Measurements from ENCODE around the gene TATDN2.
A peak's percentile ranks its signal among the peaks of the same experiment; 100 is the strongest.

Gene TATDN2, protein sequence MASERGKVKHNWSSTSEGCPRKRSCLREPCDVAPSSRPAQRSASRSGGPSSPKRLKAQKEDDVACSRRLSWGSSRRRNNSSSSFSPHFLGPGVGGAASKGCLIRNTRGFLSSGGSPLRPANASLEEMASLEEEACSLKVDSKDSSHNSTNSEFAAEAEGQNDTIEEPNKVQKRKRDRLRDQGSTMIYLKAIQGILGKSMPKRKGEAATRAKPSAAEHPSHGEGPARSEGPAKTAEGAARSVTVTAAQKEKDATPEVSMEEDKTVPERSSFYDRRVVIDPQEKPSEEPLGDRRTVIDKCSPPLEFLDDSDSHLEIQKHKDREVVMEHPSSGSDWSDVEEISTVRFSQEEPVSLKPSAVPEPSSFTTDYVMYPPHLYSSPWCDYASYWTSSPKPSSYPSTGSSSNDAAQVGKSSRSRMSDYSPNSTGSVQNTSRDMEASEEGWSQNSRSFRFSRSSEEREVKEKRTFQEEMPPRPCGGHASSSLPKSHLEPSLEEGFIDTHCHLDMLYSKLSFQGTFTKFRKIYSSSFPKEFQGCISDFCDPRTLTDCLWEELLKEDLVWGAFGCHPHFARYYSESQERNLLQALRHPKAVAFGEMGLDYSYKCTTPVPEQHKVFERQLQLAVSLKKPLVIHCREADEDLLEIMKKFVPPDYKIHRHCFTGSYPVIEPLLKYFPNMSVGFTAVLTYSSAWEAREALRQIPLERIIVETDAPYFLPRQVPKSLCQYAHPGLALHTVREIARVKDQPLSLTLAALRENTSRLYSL

DNA sequence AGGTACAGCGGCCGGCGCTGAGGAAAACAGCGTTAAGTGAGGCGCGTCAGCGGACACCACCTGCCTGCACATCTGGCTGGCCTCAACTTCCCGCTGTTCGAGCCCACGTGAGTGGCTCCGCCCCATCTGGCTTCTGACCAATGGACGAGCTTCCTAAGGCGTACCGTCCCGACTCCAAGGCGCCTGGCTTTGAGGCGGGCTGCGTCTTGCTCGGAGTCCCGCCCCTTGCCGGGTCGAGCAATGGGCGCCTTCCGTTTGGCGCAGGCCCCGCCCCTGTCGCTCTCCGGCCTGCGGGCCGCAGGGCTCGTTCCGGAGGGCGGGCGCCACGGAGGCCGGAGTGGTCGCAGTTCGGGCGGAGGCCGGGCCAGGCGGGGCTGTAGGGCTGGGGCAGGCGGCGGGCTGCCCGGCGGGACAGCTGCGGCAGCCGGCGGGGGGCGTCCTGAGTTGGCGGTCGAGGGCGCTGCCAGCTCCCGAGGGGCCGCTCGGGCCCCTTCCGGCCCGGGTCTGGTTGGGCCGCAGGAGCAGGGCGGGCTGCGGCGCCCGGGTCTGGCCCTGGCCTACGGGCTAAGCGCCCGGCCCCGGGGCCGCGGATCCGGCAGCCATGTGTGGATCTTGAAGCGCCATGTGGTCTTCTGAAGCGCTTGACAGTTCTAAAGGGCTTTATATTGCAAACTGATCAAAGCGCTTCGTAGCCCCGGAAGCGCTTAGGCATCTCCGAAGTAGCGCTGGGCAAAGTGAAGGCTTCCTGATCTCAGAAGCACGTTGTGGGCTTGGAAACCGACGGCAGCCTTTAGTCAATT is at the start of gene TATDN2:
TATDN2 (plus strand) TSS at position 276 of the 800 bp plus-strand sequence. CDS start 742 bp downstream, outside the sequence.
- DNase-seq, result peak; percentile 97

DNA sequence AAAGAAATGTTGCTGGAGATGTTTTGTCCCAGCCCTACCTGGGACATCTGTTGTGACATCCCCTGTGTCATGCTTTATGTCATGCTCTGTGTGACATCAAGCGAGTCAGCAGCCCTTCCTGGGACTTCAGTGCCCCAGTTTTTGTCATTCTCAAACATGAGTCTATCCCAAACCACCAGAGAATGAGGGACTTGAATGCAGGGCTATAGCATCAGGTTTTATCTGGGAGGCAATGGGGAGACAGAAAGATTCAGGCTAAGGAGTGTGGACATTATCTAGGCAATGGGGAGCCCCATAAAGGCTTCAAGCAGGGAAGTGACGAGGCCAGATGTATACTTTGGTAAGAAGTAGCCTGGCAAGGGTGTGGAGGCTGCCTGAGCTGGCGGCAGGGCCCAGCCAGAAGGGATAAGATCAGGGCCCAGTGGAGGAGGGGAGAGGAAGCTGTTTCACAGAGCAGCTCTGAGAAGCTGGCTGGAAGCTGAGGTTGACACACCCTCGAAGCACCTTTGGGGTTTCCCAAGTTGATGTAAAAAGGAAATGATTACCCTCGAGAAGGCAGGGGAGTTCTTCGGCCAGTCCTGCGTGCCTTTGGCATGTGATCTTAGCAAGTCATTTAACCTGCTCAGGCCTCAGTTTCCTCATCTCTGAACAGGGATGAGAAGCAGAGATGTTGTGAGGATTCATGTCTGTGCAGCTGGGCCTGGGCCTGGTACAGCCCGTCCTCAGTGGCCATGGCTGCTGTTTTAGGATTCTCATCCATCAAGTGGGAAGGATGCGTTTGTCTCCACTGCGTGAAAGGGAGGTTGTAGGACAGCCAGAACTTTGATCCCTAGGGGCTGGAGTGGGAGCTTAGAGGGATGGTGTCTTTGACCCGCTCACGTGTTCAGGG is 49.3 kb upstream of the TATDN2 start:
- peak; percentile 81 for DNase-seq

DNA sequence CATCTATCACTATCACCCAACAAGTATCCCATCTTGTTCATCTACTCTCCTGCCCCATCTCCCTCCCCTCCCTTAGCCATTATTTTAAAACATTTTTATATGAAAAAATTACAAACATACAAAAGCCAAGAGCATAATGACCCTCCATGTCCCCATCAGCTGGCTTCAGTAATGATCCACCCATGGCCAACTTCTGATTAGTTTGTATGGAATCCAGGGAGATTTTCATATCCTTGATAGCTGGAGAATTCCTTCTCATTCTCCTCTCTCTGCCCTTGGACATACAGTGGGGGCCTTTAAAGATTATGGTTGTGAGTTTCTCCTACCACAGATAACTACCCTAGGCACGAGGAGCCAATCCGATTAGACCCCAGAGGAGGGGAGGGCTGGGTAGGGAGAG is 43.3 kb upstream of the TATDN2 start:
- DNase-seq, result no peak

DNA sequence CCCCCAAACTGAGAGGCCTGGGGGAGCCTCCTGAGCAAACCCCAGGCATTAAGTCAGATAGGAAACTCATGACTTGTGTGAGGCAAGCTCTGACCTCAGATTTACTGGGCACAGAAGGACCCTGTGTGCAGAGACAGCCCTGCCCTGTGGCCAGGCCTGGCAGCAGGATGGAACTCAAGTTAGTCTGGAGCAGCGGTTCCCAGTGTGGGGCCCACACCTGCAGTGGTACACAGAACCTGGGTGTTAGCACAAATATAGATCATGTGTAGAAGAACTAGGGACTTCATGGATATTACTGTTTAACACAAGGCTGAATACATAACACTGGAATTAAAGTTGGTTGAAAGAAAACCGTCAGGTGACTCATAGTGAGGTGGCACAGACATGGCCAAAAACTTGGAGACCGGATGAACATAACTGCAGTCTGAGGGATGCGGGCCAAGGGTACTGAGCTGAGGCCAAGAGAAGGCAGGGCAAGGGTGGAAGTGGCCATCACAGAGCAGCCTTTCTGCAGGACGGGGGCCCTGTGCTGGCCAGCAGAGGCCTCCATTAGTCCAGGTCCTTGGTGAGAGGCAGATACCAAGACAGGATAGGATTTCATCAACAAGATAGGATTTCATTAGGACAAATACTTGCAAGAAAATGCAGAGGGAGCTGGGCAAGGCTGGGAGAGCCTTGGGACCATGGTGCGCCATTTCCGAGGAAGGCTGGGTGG is 42.7 kb upstream of the TATDN2 start:
- no peak for DNase-seq

DNA sequence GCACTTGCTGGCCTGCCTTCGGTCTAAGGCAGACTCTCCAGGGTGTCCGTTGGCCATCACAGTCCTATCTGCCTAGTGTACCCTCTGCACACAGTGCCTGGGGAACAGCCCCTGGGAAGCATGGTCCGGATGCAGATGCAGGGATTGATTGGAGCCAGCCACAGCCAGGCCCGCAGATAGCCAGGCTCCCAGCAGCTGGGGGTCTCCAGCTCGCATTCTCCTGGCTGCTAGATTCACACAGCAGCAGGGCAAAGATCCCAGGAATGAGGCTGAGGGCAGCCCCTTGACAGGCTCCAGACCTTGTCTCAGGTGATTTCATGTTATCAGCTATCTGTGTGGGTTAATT is 42.1 kb upstream of the TATDN2 start:
- DNase-seq, result no peak

DNA sequence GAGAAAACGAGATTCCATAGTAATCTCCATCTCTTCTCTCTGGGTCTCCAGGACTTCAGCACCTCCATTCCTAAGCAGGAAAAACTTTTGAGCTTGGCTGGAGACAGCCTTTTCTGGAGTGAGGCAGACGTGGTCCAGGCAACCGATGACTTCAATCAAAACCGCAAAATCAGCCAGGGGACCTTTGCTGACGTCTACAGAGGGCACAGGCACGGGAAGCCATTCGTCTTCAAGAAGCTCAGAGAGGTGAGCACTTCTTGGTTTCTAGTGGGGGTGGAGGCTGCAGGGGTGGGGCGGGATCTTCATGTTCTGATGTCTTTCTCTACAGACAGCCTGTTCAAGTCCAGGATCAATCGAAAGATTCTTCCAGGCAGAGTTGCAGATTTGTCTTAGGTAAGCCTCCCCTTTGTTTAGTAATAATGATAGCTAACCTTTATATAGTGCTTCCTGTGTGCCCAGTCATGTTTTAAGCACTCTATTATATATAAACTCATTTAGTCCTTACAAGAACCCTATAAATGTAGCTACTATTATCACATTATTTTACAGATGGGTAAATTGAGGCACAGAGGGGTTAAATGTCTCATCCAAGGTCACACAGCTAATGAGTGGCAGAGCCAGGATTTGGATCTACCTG is 35.0 kb upstream of the TATDN2 start:
- no peak for DNase-seq

DNA sequence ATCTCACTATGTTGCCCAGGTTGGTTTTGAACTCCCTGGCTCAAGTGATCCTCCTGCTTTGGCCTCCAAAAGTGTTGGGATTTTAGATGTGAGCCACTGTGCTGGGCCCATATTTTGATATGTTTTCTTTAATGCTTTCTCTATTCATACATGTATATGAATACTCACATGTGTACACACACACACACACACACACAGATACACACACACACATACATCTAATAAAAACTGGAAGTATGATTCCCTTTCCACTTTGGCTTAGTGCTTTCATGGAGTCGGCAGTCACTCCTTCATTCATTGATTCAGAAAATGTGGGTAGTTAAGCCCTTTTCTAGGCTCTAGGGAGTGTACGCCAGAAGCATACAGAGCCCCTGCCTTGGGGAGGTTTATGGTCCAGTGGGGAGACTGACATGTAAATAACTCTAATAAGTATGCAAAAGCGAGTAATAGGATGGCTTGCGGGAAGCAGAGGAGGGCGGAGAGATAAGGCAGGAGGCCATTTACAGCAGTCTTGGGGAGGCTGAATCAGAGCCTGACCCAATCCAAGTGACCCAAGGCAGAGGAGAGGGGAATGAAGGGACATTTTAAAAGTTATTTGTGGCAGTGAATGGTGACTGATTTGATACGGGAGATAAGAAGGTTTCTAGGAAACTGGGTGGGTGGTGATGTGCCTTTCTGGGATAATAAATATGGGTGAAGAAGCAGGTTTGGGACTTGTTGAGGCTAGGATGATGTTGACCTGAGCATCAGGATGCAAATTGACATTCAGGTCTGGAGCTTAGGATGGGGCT is 32.5 kb upstream of the TATDN2 start:
- DNase-seq, result no peak

DNA sequence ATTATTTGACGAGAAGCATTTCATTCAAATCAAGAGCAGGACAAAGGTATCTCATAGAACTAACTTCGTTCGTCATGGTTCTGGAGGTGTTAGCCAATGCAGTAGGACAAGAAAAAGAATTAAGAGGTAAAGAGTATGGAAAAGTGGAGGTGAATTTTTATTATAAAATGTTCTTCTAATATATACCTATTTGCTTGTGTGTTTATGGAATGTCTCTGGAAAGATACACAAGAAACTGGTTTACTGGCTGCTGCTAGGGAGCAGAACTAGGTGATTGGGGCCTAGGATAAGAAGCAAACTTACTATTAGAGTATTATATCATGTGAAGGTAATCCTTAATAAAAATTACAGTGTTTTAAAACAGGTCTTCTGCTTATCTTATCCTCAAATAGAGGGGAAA is 30.9 kb upstream of the TATDN2 start:
- DNase-seq, result no peak

DNA sequence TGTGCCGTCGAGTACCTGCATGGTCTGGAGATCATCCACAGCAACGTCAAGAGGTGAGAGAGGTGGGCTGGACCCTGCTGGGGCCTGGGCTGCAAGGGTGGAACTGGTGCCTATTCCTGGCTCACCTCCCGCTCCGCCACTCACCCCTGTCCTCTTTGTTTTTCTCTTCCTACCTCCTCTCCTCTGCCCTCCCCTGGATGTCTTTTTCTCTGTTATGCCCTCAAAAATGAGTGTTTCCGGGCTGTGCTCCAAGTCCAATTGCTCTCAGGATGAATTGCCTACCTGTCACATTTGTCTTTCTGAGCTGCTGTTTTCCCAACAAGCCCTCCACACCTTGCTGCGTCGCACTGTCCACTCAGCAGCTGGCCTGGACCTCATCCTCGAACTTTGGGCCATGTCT is 28.5 kb upstream of the TATDN2 start:
- DNase-seq, result no peak

DNA sequence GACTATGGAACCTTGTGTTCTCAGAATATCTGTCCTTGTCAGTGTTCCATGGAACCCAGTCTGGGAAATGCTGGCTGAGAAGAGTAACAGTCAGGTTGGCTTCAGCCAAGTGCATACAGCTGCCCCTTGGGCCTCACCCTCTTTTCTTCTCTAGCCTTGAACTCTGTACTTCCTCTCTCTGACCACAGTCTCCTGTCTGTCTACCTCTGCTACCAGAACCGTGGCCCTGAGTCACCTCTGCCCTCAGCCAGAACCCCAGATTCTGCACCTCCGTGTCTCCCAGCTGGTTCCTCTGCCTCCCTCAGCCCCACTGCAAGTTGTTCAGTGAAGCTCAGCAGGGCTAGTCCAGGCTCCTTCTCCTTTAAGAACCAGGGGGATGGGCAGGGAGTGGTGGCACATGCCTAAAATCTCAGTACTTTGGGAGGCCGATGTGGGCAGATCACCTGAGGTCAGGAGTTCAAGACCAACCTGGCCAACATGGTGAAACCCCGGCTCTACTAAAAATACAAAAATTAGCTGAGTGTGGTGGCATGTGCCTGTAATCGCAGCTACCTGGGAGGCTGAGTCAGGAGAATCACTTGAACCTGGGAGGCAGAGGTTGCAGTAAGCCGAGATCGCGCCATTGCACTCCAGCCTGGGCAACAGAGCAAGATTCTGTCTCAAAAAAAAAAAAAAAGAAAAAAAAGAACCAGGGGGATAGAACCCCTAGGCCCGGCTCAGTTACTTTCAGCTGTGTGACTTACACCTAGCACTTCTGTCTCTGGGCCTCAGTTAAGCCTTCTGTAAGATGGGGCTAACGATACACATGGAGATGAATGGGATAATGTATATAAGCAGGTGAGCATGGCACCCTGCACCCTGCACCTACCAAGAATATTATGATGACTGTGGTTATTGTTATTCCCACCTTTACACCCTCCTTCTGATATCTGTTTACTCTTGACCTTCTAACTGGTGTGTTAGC is 24.3 kb upstream of the TATDN2 start:
- DNase-seq, result peak; percentile 54

DNA sequence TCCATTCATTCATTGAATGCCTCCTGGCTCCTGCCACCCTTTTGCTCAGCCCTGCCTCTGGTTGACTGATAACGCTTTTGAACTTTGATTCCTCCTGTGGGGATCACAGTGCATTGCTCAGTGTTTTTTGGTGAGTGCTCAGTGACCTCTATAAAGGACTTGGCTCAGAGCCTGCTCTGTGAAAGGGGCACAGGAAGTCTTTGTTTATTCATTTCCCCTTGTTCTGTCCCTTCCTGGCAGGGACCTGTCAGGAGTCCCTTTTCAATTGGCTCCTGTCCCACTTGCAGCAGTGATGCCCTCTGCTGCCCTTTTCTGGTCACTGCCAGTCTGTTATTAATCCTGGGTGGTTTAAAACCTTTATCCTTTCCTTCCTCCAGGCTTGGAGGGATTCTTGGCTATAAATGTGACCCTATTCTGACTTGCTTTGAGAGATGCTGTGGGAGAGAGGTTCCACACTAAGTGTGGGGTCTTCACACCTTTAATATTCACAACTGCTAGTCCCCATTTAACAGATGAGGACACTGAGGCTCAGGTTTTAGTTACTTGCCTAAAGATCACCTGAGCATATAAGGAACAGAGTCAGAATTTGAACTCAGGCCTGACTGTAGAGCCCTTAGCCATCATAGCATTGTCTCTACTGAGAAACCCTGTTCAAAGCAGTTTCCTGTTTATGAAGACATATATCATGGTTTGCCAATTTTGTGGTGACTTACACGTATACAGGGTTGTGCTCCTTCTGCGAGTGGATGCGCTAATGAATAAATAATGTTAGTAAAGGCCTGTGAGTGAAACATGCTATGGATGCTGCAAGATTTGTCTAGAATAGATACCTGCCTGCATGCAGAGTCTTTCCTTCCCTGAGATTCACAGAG is 23.2 kb upstream of the TATDN2 start:
- peak; percentile 77 for DNase-seq

DNA sequence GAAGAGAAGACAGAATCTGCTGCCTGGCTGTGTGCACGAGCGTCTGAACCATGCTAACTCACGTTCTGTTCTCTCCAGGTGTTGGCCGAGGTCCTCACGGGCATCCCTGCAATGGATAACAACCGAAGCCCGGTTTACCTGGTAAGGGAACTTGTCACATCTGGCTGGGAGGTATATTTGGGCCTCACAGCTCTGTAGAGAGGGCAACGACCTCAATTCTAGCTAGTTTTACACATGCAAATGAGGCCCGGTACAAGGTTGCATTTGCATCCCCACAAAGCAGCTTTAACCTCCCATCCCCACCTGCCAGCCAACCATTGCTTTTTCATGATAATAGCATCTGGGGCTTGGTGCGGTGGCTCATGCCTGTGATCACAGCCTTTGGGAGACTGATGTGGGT is 22.0 kb upstream of the TATDN2 start:
- no peak for DNase-seq

DNA sequence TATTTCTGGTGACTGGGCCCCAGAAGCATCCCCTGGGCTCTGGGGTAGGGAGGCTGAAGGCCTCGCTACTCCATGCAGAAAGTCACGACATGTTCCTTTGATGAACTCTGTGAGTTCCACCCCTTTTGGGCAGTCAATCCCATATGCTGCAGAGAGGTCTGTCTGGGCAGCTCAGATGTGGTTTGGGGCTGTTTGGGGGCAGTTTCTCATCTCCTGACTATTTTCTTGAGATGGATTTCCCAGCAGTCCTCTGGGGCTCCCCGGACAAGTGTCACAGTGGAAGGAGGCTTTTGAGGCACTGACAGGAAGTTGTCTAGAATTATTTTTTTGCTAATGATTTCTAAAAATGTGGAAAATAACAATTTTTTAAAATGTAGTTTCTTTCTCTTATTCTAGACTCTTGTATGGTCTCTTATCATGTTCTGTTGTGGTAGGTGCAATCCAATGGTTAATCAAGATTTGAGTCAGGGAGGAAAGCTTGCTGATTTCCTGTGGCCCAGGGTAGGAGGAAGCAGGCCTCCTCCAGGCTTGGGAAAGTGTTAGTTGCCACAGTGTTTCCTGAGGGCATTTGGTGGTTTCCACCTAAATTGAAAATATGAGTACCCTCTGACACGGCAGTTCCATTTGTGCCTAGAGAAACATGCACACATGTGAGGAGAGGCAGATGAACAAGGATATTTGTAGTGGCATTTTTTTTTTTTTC is 19.9 kb upstream of the TATDN2 start:
- peak; percentile 74 for DNase-seq

DNA sequence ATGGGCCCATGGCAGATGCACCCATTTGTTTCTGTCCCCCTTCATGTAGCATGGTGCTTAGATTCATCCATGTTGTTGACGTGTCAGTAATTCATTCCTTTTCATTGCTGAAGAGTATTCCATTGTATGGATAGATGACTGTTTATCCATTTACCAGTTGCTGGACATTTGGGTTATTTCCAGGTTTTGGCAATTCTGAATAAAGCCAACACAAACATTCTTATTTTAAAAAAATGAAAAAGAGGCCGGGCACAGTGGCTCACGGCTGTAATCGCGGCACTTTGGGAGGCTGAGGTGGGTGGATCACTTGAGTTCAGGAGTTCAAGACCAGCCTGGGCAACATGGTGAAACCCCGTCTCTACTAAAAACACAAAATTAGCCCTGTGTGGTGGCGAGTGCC is 18.7 kb upstream of the TATDN2 start:
- DNase-seq, result no peak

DNA sequence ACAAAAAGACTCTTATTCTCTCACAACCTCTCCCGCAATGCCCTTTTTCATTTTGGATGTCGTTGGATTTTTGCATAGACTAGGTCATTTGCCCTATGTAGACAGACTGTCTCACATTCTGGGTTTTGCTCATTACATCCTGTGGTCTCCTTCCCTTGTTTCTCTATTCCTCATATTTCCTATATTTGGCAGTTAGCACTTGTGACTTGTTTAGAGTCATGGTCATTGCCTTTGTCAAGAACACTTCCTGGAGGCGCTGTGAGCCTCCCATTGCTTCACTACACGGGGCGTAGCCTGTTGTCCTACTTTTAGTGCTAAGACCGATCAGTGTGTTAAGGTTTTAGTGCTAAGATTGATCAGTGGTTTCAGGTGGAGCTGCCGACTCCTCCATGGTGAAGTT is 16.1 kb upstream of the TATDN2 start:
- DNase-seq, result no peak

DNA sequence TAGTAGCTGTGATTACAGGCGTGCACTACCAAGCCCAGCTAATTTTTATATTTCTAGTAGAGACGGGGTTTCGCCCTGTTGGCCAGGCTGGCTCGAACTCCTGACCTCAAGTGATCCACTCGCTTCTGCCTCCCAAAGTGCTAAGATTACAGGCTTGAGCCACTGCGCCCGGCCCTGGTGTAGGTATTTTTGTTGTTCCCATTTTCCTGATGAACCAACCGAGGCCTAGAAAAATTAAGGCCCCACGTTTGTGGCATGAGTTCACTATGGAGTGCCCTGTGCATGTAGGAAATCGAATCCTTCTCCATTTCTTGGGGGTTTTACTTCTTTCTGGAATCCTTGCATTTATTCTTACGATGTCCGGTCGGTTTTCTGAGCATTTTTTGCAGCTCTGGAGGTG is 14.3 kb upstream of the TATDN2 start:
- no peak for DNase-seq

DNA sequence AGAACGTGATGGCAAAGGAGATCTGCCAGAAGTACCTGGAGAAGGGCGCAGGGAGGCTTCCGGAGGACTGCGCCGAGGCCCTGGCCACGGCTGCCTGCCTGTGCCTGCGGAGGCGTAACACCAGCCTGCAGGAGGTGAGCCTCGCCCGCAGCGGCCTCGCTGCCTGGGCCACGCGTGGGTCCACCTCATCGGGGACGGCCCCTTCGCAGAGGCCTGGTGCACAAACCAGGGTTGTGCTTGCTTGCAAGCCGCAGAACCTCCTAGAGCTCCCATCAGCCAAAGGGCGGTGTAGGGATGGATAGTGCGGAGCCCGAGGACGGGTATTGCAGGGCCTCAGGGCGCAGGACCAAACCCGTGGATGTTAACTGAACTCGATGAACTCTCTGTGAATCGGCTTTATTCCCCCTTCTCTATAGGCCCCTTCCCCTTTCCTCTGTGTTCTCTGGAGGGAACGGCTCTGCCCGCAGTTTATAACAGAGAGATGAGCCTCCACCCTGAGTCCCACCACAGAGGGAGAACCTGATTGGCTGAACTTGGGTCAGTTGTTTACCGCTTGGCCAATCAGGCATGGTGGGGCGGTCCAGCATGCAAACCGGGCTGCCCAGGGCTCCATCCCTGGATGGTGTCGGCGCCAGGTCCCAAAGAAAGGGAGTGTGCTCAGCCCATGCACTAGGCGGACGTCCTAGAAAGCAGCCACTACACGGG is 13.6 kb upstream of the TATDN2 start:
- no peak for DNase-seq

Data from stimulated activated CD4-positive, alpha-beta T cell treated with anti-CD3 and anti-CD28 coated beads, Interleukin-15, amount 100 ng/mL, for 24 hours (primary cell).